OCI-LY3 (cell line): ENCODE results near the gene USP10.

Experiments
- CTCF ChIP-seq: fragments of 200-600, 300-600 bp; sonication (generic); IDR thresholded peaks from 2 replicates; pipeline ENCODE4 v1.5.1; 2014; ENCODE audit warnings: antibody characterized with exemption, low read length, low read depth
- EZH2phosphoT487 ChIP-seq: fragments of 200-600 bp; shearing (Covaris generic); IDR thresholded peaks from 2 replicates; pipeline ENCODE4 v1.6.1; 2018; ENCODE audit warnings: antibody characterized with exemption, mixed run types, low read depth

DNA sequence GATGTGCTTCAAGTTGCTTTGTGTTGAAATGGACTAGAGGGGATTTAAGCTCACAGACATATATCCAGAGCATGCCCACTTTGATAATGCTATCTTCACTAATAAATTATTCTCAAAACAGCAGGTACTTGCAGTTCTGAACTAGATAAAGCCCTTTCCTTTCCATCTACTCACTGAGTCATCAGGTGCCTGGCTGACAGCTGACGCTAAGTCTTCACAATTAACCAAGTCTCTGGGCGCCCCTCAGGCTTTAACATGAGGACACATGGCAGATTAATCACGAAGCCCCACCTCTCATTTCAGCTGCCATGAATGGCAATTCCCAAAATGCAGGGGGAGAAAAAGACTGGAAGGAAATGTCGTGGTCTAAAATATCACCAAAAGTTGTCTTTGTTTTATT is 90.5 kb downstream of the USP10 start:
- no peak for TF ChIP-seq CTCF
- TF ChIP-seq EZH2phosphoT487 = no peak
